Hepatocyte (in vitro differentiated cells): ENCODE results near the gene MAD2L1BP. TPM values are rescaled to one million over a fixed set of nuclear protein-coding genes. Genes with fewer than 3 reads are reported as not detected.
A peak's percentile ranks its signal among the peaks of the same experiment; 100 is the strongest.

Source experiments
- DNase-seq: peaks from one replicate; pipeline ENCODE4 v3.0.0-alpha.2; 2016; ENCODE audit warnings: low spot score
- H2AFZ ChIP-seq: fragments of 200-600 bp; sonication (generic); 2 replicates; pipeline ENCODE4 v1.6.0; 2016; ENCODE audit warnings: antibody characterized with exemption, mild to moderate bottlenecking
- H3K27ac ChIP-seq: fragments of 200-600 bp; sonication (generic); 2 replicates; pipeline ENCODE4 v1.5.1; 2016; ENCODE audit warnings: mild to moderate bottlenecking
- H3K27me3 ChIP-seq: fragments of 200-600 bp; sonication (generic); 2 replicates; pipeline ENCODE4 v1.6.1; 2016
- H3K36me3 ChIP-seq: fragments of 200-600 bp; sonication (generic); replicated peaks from 2 replicates; pipeline ENCODE4 v1.5.1; 2016; ENCODE audit warnings: low read depth; ENCODE audit not compliant: insufficient read depth
- H3K4me1 ChIP-seq: fragments of 200-600 bp; sonication (generic); 2 replicates; pipeline ENCODE4 v1.5.1; 2016; ENCODE audit warnings: mild to moderate bottlenecking, moderate library complexity; ENCODE audit not compliant: insufficient read depth
- H3K4me2 ChIP-seq: fragments of 200-600 bp; sonication (generic); 2 replicates; pipeline ENCODE4 v1.6.0; 2016
- H3K4me3 ChIP-seq: fragments of 200-600 bp; sonication (generic); 2 replicates; pipeline ENCODE4 v1.5.1; 2016; ENCODE audit warnings: mild to moderate bottlenecking
- H3K79me2 ChIP-seq: fragments of 200-600 bp; sonication (generic); 2 replicates; pipeline ENCODE4 v1.6.0; 2017; ENCODE audit warnings: mild to moderate bottlenecking
- H3K9me2 ChIP-seq: fragments of 200-600 bp; sonication (generic); replicated peaks from 2 replicates; pipeline ENCODE4 v1.6.0; 2017; ENCODE audit warnings: mild to moderate bottlenecking; ENCODE audit not compliant: insufficient read depth
- H3K9me3 ChIP-seq: fragments of 200-600 bp; sonication (generic); 2 replicates; pipeline ENCODE4 v1.5.1; 2016; ENCODE audit warnings: low read depth, mild to moderate bottlenecking
- H4K20me1 ChIP-seq: fragments of 200-600 bp; sonication (generic); 2 replicates; pipeline ENCODE4 v1.6.0; 2016; ENCODE audit warnings: mild to moderate bottlenecking; ENCODE audit not compliant: insufficient read depth, poor library complexity, severe bottlenecking
- EZH2 ChIP-seq: fragments of 200-600 bp; sonication (generic); IDR thresholded peaks from 2 replicates; pipeline ENCODE4 v1.6.1; 2016; ENCODE audit warnings: antibody characterized with exemption, mild to moderate bottlenecking, borderline replicate concordance
- EZH2phosphoT487 ChIP-seq: fragments of 200-600 bp; sonication (generic); IDR thresholded peaks from one replicate; pipeline ENCODE4 v1.6.1; 2018; ENCODE audit warnings: antibody characterized with exemption, mild to moderate bottlenecking, low read depth, moderate library complexity; ENCODE audit not compliant: unreplicated experiment, severe bottlenecking
- WGBS: methylation state at CpG from one replicate; pipeline ENCODE4 v1.1.6; 2016; ENCODE audit warnings: low lambda C conversion rate; ENCODE audit errors: missing lambda C conversion rate; 5-methylcytosine and 5-hydroxymethylcytosine counted together
- polyA plus RNA-seq: library from polyadenylated mRNA; unstranded; fragments of >200 nt; fragmentation: Nextera tagmentation; extraction: Ambion mirVana; gene quantifications from 2 replicates; pipeline ENCODE4 v1.2.1, GENCODE V29; 2016
- total RNA-seq: library from RNA; depleted of rRNA; stranded (reverse); fragments of >200 nt; gene quantifications from 2 replicates; pipeline ENCODE4 v1.2.3, GENCODE V29; 2014
- TF ChIP-seq, protein P1 (sequence below): fragments of 200-600 bp; sonication (generic); IDR thresholded peaks from 2 replicates; pipeline ENCODE4 v1.5.1; 2016; ENCODE audit warnings: antibody characterized with exemption, mild to moderate bottlenecking; ENCODE audit not compliant: poor library complexity

MAD2L1BP gene
- total and polyA plus RNA-seq, 2 experiments from 2014 or later = 32.1 to 47.6 TPM

- Histone ChIP-seq H3K9me3 (no peaks in the 10 kb centered on the region), H3K27me3 (no peaks in the 10 kb centered on the region), H3K4me3 (no peak overlapping the region), H3K79me2 (no peaks in the 10 kb centered on the region), H3K27ac (peak overlapping the region; percentile 60), H2AFZ (no peak overlapping the region), H3K9me2 (no peaks in the 10 kb centered on the region), H3K4me2 (no peak overlapping the region), H3K36me3 (no peaks in the 10 kb centered on the region), H3K4me1 (peaks cover 26% of the 10 kb centered on the region), H4K20me1 (no peaks in the 10 kb centered on the region)
- DNase-seq = no peak
- no peak for TF ChIP-seq EZH2phosphoT487
- TF ChIP-seq EZH2 = no peak
- TF ChIP-seq, protein P1, sequence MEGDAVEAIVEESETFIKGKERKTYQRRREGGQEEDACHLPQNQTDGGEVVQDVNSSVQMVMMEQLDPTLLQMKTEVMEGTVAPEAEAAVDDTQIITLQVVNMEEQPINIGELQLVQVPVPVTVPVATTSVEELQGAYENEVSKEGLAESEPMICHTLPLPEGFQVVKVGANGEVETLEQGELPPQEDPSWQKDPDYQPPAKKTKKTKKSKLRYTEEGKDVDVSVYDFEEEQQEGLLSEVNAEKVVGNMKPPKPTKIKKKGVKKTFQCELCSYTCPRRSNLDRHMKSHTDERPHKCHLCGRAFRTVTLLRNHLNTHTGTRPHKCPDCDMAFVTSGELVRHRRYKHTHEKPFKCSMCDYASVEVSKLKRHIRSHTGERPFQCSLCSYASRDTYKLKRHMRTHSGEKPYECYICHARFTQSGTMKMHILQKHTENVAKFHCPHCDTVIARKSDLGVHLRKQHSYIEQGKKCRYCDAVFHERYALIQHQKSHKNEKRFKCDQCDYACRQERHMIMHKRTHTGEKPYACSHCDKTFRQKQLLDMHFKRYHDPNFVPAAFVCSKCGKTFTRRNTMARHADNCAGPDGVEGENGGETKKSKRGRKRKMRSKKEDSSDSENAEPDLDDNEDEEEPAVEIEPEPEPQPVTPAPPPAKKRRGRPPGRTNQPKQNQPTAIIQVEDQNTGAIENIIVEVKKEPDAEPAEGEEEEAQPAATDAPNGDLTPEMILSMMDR = no peak
- WGBS = 96% methylated on average over 8 of the region's 8 CpGs
These were observed 35.6 kb downstream of the MAD2L1BP start for GRCh38 chr6:43671011-43671800.

DNA sequence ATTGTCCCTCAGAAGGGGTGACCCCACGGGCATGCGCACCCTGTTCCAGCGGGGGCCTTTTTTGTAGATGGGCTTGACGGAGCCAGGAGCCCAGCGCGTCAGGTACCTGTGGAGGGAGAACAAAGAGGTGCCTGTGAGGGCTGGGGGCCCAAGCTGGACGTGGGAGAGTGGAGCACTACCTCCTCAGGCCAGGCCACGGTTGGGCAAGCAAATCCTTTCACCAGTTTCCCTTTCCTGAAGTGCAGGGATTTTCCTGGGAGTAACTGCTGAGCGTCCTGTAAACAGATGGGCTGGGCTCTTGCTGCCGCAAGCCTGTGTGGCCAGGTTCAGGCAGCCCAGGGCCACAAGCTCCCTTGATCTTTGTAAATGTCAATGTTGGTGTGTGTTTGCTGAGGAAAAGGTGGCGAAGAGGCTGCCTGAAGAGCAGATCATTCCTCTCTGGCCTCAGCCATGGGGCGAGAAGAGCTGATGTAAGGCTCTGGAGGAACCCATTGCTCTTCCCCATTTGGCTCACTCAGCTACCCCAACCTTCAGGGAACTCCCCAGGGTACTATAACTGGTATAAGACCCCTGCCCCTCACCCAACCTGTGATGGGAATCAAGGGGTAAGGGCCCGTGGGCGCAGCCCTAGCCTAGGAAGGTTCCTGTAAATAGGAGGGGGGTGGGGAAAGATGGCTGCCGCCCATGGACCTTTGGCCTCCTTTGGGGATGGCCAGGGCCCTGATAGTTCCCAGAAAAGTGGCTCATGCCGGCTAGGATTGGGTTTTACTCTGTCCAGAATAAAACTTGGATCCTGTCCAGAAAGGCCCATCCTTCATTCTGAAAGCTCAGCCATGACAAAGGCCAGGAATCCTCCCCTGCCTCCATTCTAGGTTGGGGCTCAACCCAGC, 36.4 kb downstream of the MAD2L1BP start:
- Histone ChIP-seq H3K36me3 (no peaks in the 10 kb centered on the region), H3K27me3 (no peaks in the 10 kb centered on the region), H3K9me2 (no peaks in the 10 kb centered on the region), H3K4me2 (peak overlapping the region; percentile 13), H2AFZ (no peak overlapping the region), H3K79me2 (no peaks in the 10 kb centered on the region), H4K20me1 (no peaks in the 10 kb centered on the region), H3K4me1 (peaks cover 26% of the 10 kb centered on the region), H3K9me3 (no peaks in the 10 kb centered on the region), H3K4me3 (no peak overlapping the region), H3K27ac (peak overlapping the region; percentile 60)
- WGBS = 88% methylated on average over 16 of the region's 16 CpGs
- TF ChIP-seq, protein P1 = no peak
- TF ChIP-seq EZH2phosphoT487 = no peak
- TF ChIP-seq EZH2 = no peak
- peak; percentile 44 for DNase-seq

GRCh38 chr6:43673444-43674084, 37.9 kb downstream of the MAD2L1BP start:
- H3K4me3 ChIP-seq = no peak overlapping the region
- H2AFZ ChIP-seq = no peak overlapping the region
- H3K36me3 ChIP-seq = no peaks in the 10 kb centered on the region
- TF ChIP-seq EZH2phosphoT487 = no peak
- TF ChIP-seq, protein P1 = no peak
- TF ChIP-seq EZH2 = no peak
- H3K4me2 ChIP-seq = no peak overlapping the region
- peak overlapping the region; percentile 60 for H3K27ac ChIP-seq
- H3K27me3 ChIP-seq = no peaks in the 10 kb centered on the region
- no peaks in the 10 kb centered on the region for H3K79me2 ChIP-seq
- DNase-seq = no peak
- H3K4me1 ChIP-seq = peaks cover 13% of the 10 kb centered on the region
- WGBS = 78% methylated on average over 15 of the region's 15 CpGs
- H4K20me1 ChIP-seq = no peaks in the 10 kb centered on the region
- H3K9me3 ChIP-seq = no peaks in the 10 kb centered on the region
- H3K9me2 ChIP-seq = no peaks in the 10 kb centered on the region
